Neural cell (in vitro differentiated cells): Measurements from ENCODE around the gene DDX1.

Source experiments
- EZH2 ChIP-seq: fragments of 200-600, 300-800 bp; shearing (Covaris generic), sonication (generic); IDR thresholded peaks from 2 replicates; pipeline ENCODE4 v1.6.1; 2014; ENCODE audit warnings: antibody characterized with exemption, low read length, borderline replicate concordance, mild to moderate bottlenecking; ENCODE audit not compliant: insufficient read depth, poor library complexity, severe bottlenecking
- MXI1 ChIP-seq: fragments of 450-650 bp; conservative IDR thresholded peaks from 2 replicates; pipeline ENCODE4 v1.6.1; 2014; ENCODE audit warnings: antibody characterized with exemption, mild to moderate bottlenecking; ENCODE audit not compliant: poor library complexity, severe bottlenecking
- TF ChIP-seq, protein P1 (sequence below): IDR thresholded peaks from 2 replicates; pipeline ENCODE4 v1.6.1; 2012; ENCODE audit warnings: borderline replicate concordance

- TF ChIP-seq EZH2 (no peak), MXI1 (no peak)
- TF ChIP-seq, protein P1, sequence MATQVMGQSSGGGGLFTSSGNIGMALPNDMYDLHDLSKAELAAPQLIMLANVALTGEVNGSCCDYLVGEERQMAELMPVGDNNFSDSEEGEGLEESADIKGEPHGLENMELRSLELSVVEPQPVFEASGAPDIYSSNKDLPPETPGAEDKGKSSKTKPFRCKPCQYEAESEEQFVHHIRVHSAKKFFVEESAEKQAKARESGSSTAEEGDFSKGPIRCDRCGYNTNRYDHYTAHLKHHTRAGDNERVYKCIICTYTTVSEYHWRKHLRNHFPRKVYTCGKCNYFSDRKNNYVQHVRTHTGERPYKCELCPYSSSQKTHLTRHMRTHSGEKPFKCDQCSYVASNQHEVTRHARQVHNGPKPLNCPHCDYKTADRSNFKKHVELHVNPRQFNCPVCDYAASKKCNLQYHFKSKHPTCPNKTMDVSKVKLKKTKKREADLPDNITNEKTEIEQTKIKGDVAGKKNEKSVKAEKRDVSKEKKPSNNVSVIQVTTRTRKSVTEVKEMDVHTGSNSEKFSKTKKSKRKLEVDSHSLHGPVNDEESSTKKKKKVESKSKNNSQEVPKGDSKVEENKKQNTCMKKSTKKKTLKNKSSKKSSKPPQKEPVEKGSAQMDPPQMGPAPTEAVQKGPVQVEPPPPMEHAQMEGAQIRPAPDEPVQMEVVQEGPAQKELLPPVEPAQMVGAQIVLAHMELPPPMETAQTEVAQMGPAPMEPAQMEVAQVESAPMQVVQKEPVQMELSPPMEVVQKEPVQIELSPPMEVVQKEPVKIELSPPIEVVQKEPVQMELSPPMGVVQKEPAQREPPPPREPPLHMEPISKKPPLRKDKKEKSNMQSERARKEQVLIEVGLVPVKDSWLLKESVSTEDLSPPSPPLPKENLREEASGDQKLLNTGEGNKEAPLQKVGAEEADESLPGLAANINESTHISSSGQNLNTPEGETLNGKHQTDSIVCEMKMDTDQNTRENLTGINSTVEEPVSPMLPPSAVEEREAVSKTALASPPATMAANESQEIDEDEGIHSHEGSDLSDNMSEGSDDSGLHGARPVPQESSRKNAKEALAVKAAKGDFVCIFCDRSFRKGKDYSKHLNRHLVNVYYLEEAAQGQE, result no peak
These were observed 5.3 kb downstream of the DDX1 start for GRCh38 chr2:15596968-15597367.
